T1000 (cell line): ENCODE data around the gene IST1.

Source experiments
- DNase-seq: peaks from one replicate; lab custom pipeline; 2025; ENCODE audit warnings: mixed read lengths; lab: John Stamatoyannopoulos, UW

Gene IST1

GRCh38 chr16:71919035-71919434 is 23.7 kb downstream of the IST1 start:
- DNase-seq, result no peak

GRCh38 chr16:71920658-71921057 is 25.3 kb downstream of the IST1 start:
- no peak for DNase-seq

- no peak for DNase-seq
These were observed 28.8 kb downstream of the IST1 start for GRCh38 chr16:71923941-71924690.

- DNase-seq, result no peak
These were observed 29.4 kb downstream of the IST1 start for GRCh38 chr16:71924710-71925109.

GRCh38 chr16:71927383-71927782 is 32.1 kb downstream of the IST1 start:
- DNase-seq, result no peak

GRCh38 chr16:71927787-71928186 is 32.5 kb downstream of the IST1 start:
- no peak for DNase-seq

GRCh38 chr16:71929048-71929447 is 33.7 kb downstream of the IST1 start:
- no peak for DNase-seq

- DNase-seq, result no peak
These were observed 34.8 kb downstream of the IST1 start for GRCh38 chr16:71930013-71930563.

- DNase-seq, result no peak
These were observed 35.7 kb downstream of the IST1 start for GRCh38 chr16:71931001-71931400.

GRCh38 chr16:71931599-71931998 is 36.3 kb downstream of the IST1 start:
- DNase-seq, result no peak

- no peak for DNase-seq
These were observed 37.7 kb downstream of the IST1 start for GRCh38 chr16:71933017-71933416.

- DNase-seq, result no peak
These were observed 38.8 kb downstream of the IST1 start for GRCh38 chr16:71933913-71934695.

GRCh38 chr16:71937868-71938510 is 42.7 kb downstream of the IST1 start:
- DNase-seq, result no peak

GRCh38 chr16:71943887-71944286 is 48.6 kb downstream of the IST1 start:
- DNase-seq, result no peak

GRCh38 chr16:71945616-71946015 is 50.3 kb downstream of the IST1 start:
- no peak for DNase-seq

GRCh38 chr16:71952825-71953224 is 57.5 kb downstream of the IST1 start:
- DNase-seq, result no peak

- no peak for DNase-seq
These were observed 58.8 kb downstream of the IST1 start for GRCh38 chr16:71954180-71954579.

GRCh38 chr16:71954699-71955195 is 59.4 kb downstream of the IST1 start:
- DNase-seq, result no peak

- DNase-seq, result no peak
These were observed 61.2 kb downstream of the IST1 start for GRCh38 chr16:71956486-71956885.

- peak; percentile 62 for DNase-seq
These were observed 66.0 kb downstream of the IST1 start for GRCh38 chr16:71961066-71962039.
